Neuronal stem cell (in vitro differentiated cells): ENCODE measurements around the gene MEX3A.

Experiments used
- DNase-seq: peaks from one replicate; pipeline ENCODE4 v3.0.0-alpha.2; 2013; ENCODE audit warnings: low spot score
- H2AFZ ChIP-seq: one replicate; pipeline ENCODE4 v1.6.1; 2013; ENCODE audit warnings: mild to moderate bottlenecking, low read length, inconsistent platforms
- H2AK5ac ChIP-seq: 2 replicates; pipeline ENCODE4 v1.6.1; 2013; ENCODE audit warnings: low read depth, mild to moderate bottlenecking, inconsistent platforms, low read length, moderate library complexity, mixed read lengths
- H2BK120ac ChIP-seq: 2 replicates; pipeline ENCODE4 v1.6.1; 2013; ENCODE audit warnings: low read depth, mild to moderate bottlenecking, inconsistent platforms, low read length, moderate library complexity, mixed read lengths
- H2BK12ac ChIP-seq: one replicate; pipeline ENCODE4 v1.6.1; 2013; ENCODE audit warnings: low read length, inconsistent platforms
- H2BK15ac ChIP-seq: 2 replicates; pipeline ENCODE4 v1.6.1; 2013; ENCODE audit warnings: mild to moderate bottlenecking, low read length, inconsistent platforms, mixed read lengths
- H2BK5ac ChIP-seq: one replicate; pipeline ENCODE4 v1.6.1; 2013; ENCODE audit warnings: inconsistent platforms, mild to moderate bottlenecking, low read length, moderate library complexity
- H3K14ac ChIP-seq: one replicate; pipeline ENCODE4 v1.6.1; 2013; ENCODE audit warnings: low read length, inconsistent platforms
- H3K18ac ChIP-seq: 2 replicates; pipeline ENCODE4 v1.6.1; 2013; ENCODE audit warnings: low read length, inconsistent platforms
- H3K23ac ChIP-seq: 2 replicates; pipeline ENCODE4 v1.6.1; 2013; ENCODE audit warnings: low read depth, mild to moderate bottlenecking, mixed read lengths, low read length, inconsistent platforms; ENCODE audit not compliant: poor library complexity
- H3K27ac ChIP-seq: replicated peaks from 3 replicates; pipeline ENCODE4 v1.5.1; 2013; ENCODE audit warnings: low read length, inconsistent platforms
- H3K27me3 ChIP-seq, 3 experiments: 2 replicates each; pipeline ENCODE4 v1.6.1; 2013; ENCODE audit warnings: low read length in 3 of 3, mild to moderate bottlenecking in 2 of 3, inconsistent platforms in 1 of 3, low read depth in 1 of 3, mixed read lengths in 1 of 3, moderate library complexity in 1 of 3; ENCODE audit not compliant: control insufficient read depth in 3 of 3, insufficient read depth in 3 of 3
- H3K36me3 ChIP-seq, 2 donors: replicated peaks in 1 of 2; 2 replicates each; pipeline ENCODE4 v1.6.1; 2013; ENCODE audit warnings: low read length in 2 of 2; ENCODE audit not compliant: control insufficient read depth in 2 of 2, insufficient read depth in 2 of 2
- H3K4ac ChIP-seq: 2 replicates; pipeline ENCODE4 v1.6.1; 2013; ENCODE audit warnings: inconsistent platforms, mild to moderate bottlenecking, low read length, moderate library complexity
- H3K4me1 ChIP-seq, 2 donors: 1 replicate in 1 of 2; 2 replicates in 1 of 2; pipeline ENCODE4 v1.6.1; 2013; ENCODE audit warnings: low read length in 2 of 2, low read depth in 1 of 2; ENCODE audit not compliant: control insufficient read depth in 2 of 2, insufficient read depth in 1 of 2
- H3K4me2 ChIP-seq: one replicate; pipeline ENCODE4 v1.6.1; 2013; ENCODE audit warnings: mild to moderate bottlenecking, low read length, inconsistent platforms; ENCODE audit not compliant: insufficient read depth, poor library complexity, severe bottlenecking
- H3K4me3 ChIP-seq, 2 donors: 2 replicates each; pipeline ENCODE4 v1.5.1; 2013; ENCODE audit warnings: low read length in 2 of 2, mild to moderate bottlenecking in 2 of 2, inconsistent platforms in 1 of 2, moderate library complexity in 1 of 2
- H3K79me1 ChIP-seq: one replicate; pipeline ENCODE4 v1.6.1; 2013; ENCODE audit warnings: low read depth, mild to moderate bottlenecking, inconsistent platforms, low read length, moderate library complexity
- H3K9ac ChIP-seq: one replicate; pipeline ENCODE4 v1.6.1; 2013; ENCODE audit warnings: mild to moderate bottlenecking, low read depth, low read length, inconsistent platforms; ENCODE audit not compliant: poor library complexity
- H3K9me3 ChIP-seq, 2 donors: replicated peaks in 1 of 2; 2 replicates each; pipeline versions ENCODE3 to v1.6.1; 2013; ENCODE audit warnings: low read length in 2 of 2, mild to moderate bottlenecking in 2 of 2, inconsistent platforms in 1 of 2, low read depth in 1 of 2, mixed read lengths in 1 of 2, moderate library complexity in 1 of 2; ENCODE audit not compliant: control insufficient read depth in 2 of 2, insufficient read depth in 1 of 2
- H4K8ac ChIP-seq: one replicate; pipeline ENCODE4 v1.6.1; 2013; ENCODE audit warnings: low read depth, mild to moderate bottlenecking, inconsistent platforms, low read length, moderate library complexity
- H4K91ac ChIP-seq: one replicate; pipeline ENCODE4 v1.6.1; 2013; ENCODE audit warnings: low read length, low read depth, mild to moderate bottlenecking, inconsistent platforms; ENCODE audit not compliant: poor library complexity
- WGBS, 2 donors: extraction: QIAGEN DNeasy Blood & Tissue Kit; methylation state at CpG; one replicate each; pipeline ENCODE4 v1.1.7; 2013; ENCODE audit warnings: missing lambda C conversion rate in 2 of 2, mixed read lengths in 1 of 2; ENCODE audit not compliant: insufficient read length in 2 of 2, insufficient replicate concordance in 1 of 2; ENCODE audit errors: extremely low coverage in 2 of 2; 5-methylcytosine and 5-hydroxymethylcytosine counted together

The MEX3A gene

GRCh38 chr1:156056326-156056849, 25.9 kb downstream of the MEX3A start:
- no peak overlapping the region for H2AK5ac ChIP-seq
- no peak overlapping the region for H4K8ac ChIP-seq
- no peaks in the 10 kb centered on the region for H3K9me3 ChIP-seq
- H3K79me1 ChIP-seq: peaks cover 8% of the 10 kb centered on the region
- no peak overlapping the region for H2AFZ ChIP-seq
- H3K9ac ChIP-seq: no peak overlapping the region
- no peak overlapping the region for H3K18ac ChIP-seq
- no CpG with 5 or more reads among the region's 1 CpG for WGBS, 2 donors
- no peak overlapping the region for H2BK120ac ChIP-seq
- H3K4ac ChIP-seq: no peak overlapping the region
- no peak overlapping the region for H3K4me3 ChIP-seq
- no peak overlapping the region for H4K91ac ChIP-seq
- H2BK12ac ChIP-seq: no peak overlapping the region
- no peak overlapping the region for H3K23ac ChIP-seq
- H3K36me3 ChIP-seq: peaks cover 8 to 31% of the 10 kb centered on the region in 2 donors
- DNase-seq: no peak
- no peak overlapping the region for H2BK5ac ChIP-seq
- peaks cover 10 to 11% of the 10 kb centered on the region in 2 donors for H3K4me1 ChIP-seq
- no peaks in the 10 kb centered on the region for H3K27me3 ChIP-seq
- H3K4me2 ChIP-seq: no peak overlapping the region
- no peak overlapping the region for H3K14ac ChIP-seq
- H2BK15ac ChIP-seq: no peak overlapping the region
- no peak overlapping the region for H3K27ac ChIP-seq

GRCh38 chr1:156055281-156056048, 26.8 kb downstream of the MEX3A start:
- H2BK120ac ChIP-seq: no peak overlapping the region
- peak overlapping the region; percentile 79 for H2BK15ac ChIP-seq
- H3K18ac ChIP-seq: peak overlapping the region; percentile 99
- H4K8ac ChIP-seq: no peak overlapping the region
- no peak overlapping the region for H2BK12ac ChIP-seq
- H3K23ac ChIP-seq: peak overlapping the region; percentile 52
- DNase-seq: no peak
- H3K9me3 ChIP-seq: no peaks in the 10 kb centered on the region
- no CpG with 5 or more reads among the region's 17 CpGs for WGBS, 2 donors
- peaks cover 4 to 7% of the 10 kb centered on the region in 2 donors for H3K4me1 ChIP-seq
- H3K79me1 ChIP-seq: peaks cover 8% of the 10 kb centered on the region
- no peak overlapping the region for H4K91ac ChIP-seq
- no peaks in the 10 kb centered on the region for H3K27me3 ChIP-seq
- H3K9ac ChIP-seq: peak overlapping the region; percentile 95
- peak overlapping the region; percentile 94 for H2AK5ac ChIP-seq
- H3K36me3 ChIP-seq: peaks cover 10 to 41% of the 10 kb centered on the region in 2 donors
- H3K4me3 ChIP-seq: peak overlapping the region; percentile 92 to 100
- no peak overlapping the region for H3K27ac ChIP-seq
- peak overlapping the region; percentile 100 for H3K4me2 ChIP-seq
- H3K4ac ChIP-seq: no peak overlapping the region
- peak overlapping the region; percentile 98 for H2BK5ac ChIP-seq
- peak overlapping the region; percentile 99 for H3K14ac ChIP-seq
- peak overlapping the region; percentile 100 for H2AFZ ChIP-seq

- Histone ChIP-seq H4K8ac (peak within 1 kb of the TSS; percentile 89), H4K91ac (no peak within 1 kb of the TSS), H3K4me3 (peak within 1 kb of the TSS; percentile 92 to 100), H2AK5ac (peak within 1 kb of the TSS; percentile 94), H2BK120ac (peak within 1 kb of the TSS; percentile 93), H3K9me3 (no peaks in the 10 kb centered on the region), H2BK5ac (peak within 1 kb of the TSS; percentile 98), H3K4me1 (peaks cover 4 to 7% of the 10 kb centered on the region in 2 donors), H3K9ac (peak within 1 kb of the TSS; percentile 95), H2BK15ac (peak within 1 kb of the TSS; percentile 79), H3K4me2 (peak within 1 kb of the TSS; percentile 100), H3K18ac (peak within 1 kb of the TSS; percentile 99), H3K4ac (peak within 1 kb of the TSS; percentile 81), H3K79me1 (peaks cover 10% of the 10 kb centered on the region), H3K36me3 (peaks cover 17 to 48% of the 10 kb centered on the region in 2 donors), H3K23ac (peak within 1 kb of the TSS; percentile 52), H2AFZ (peak within 1 kb of the TSS; percentile 100), H3K27me3 (no peaks in the 10 kb centered on the region), H3K14ac (peak within 1 kb of the TSS; percentile 99), H3K27ac (peak within 1 kb of the TSS; percentile 99), H2BK12ac (no peak within 1 kb of the TSS)
- DNase-seq: peak; percentile 99
- WGBS, 2 donors: no CpG with 5 or more reads among the region's 53 CpGs
These were observed 27.6 kb downstream of the MEX3A start, which contains the start of gene LAMTOR2 for GRCh38 chr1:156054500-156055280. Gene LAMTOR2, plus strand, starts transcription at chr1:156054782. Its CDS starts 108 bp downstream, at chr1:156054890.
